ENCODE results near the gene FUNDC1.

The FUNDC1 gene

DNA sequence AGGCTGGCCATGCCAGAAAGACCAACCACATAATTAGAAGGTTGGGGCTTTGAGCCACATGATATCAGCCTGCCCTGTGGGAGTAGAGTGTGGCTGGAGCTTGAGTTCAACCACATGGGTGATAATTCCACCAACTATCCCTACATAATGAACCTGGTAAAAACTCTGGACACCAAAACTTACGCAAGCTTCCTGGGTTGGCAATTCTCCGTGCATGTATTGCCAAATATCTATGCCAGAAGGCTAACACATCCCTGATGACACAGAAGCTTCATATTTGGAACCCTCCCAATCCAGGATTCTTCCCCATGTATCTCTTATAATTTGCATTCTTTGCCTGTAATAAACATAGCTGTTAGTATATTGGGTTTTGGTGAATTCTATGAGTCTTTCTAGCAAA is 68.2 kb downstream of the FUNDC1 start:
- no peak for DNase-seq

Measured in stimulated activated CD4-positive, alpha-beta T cell treated with anti-CD3 and anti-CD28 coated beads, Interleukin-4, amount 100 ng/mL, for 24 hours (primary cell).